Choroid plexus epithelial cell (primary cell): ENCODE measurements around the gene E2F6.

Experiments
- DNase-seq: peaks from one replicate; pipeline ENCODE4 v3.0.0-alpha.2; 2010; ENCODE audit warnings: low read depth
- H3K4me3 ChIP-seq: 2 replicates; pipeline ENCODE4 v1.5.1; 2011; ENCODE audit warnings: low read depth, mild to moderate bottlenecking, control low read depth, low read length, moderate library complexity
- CTCF ChIP-seq: conservative IDR thresholded peaks from 2 replicates; pipeline ENCODE4 v1.5.1; 2011; ENCODE audit warnings: low read depth, mild to moderate bottlenecking, control low read depth, inconsistent platforms, low read length, moderate library complexity

Gene E2F6

GRCh38 chr2:11465485-11466306 is at the start of gene E2F6:
Gene E2F6, minus strand, starts transcription at chr2:11466161. Its CDS starts 282 bp downstream, at chr2:11465879.
- H3K4me3 ChIP-seq = peak within 1 kb of the TSS; percentile 76
- peak; percentile 93 for DNase-seq
- TF ChIP-seq CTCF = no peak

GRCh38 chr2:11515490-11515981 is 49.6 kb upstream of the E2F6 start:
- no peak for DNase-seq
- no peak for TF ChIP-seq CTCF
- no peak overlapping the region for H3K4me3 ChIP-seq

GRCh38 chr2:11514904-11515303 is 48.9 kb upstream of the E2F6 start:
- no peak overlapping the region for H3K4me3 ChIP-seq
- no peak for TF ChIP-seq CTCF
- no peak for DNase-seq

- no peak for DNase-seq
- H3K4me3 ChIP-seq = no peak overlapping the region
- TF ChIP-seq CTCF = no peak
Measured at GRCh38 chr2:11514081-11514730, 48.2 kb upstream of the E2F6 start.

GRCh38 chr2:11513319-11513718 is 47.4 kb upstream of the E2F6 start:
- no peak for TF ChIP-seq CTCF
- no peak overlapping the region for H3K4me3 ChIP-seq
- DNase-seq = no peak

GRCh38 chr2:11512431-11512830 is 46.5 kb upstream of the E2F6 start:
- no peak for TF ChIP-seq CTCF
- no peak for DNase-seq
- H3K4me3 ChIP-seq = no peak overlapping the region
